ENCODE results near the gene TBPL1. TPM values are rescaled to one million over a fixed set of nuclear protein-coding genes. Genes with fewer than 3 reads are reported as not detected.

The TBPL1 gene
- total and polyA plus RNA-seq, 2 of the 13 experiments (the other 11 are each of a cell fraction or from before 2014, with no cell fraction given), result 25.3 to 39.3 TPM

GRCh38 chr6:133952815-133953633 lies at the start of gene TBPL1 (continued):
- TF ChIP-seq PAXIP1 (CRISPR knock-in tag; conservative IDR thresholded peaks at IDR 0.05), result peak; percentile 50; the same call in 1 of the 2 replicates
- peak; percentile 3; the same call in 1 of the 2 replicates for TF ChIP-seq ZNF7 (CRISPR knock-in tag; IDR thresholded peaks at IDR 0.05)
- TF ChIP-seq TGIF2 (CRISPR knock-in tag; IDR thresholded peaks at IDR 0.05), result peak; percentile 88; the same call in 1 of the 2 replicates
- TF ChIP-seq ZFP36L2 (CRISPR knock-in tag; IDR thresholded peaks at IDR 0.05), result no peak
- no peak for TF ChIP-seq HMGA1 (CRISPR knock-in tag; conservative IDR thresholded peaks at IDR 0.05)
- TF ChIP-seq SMAD1 (CRISPR knock-in tag; IDR thresholded peaks at IDR 0.05; ENCODE audit: borderline replicate concordance, low read depth), result no peak; the same call in 1 of the 2 replicates
- TF ChIP-seq ZNF430 (CRISPR knock-in tag; IDR thresholded peaks at IDR 0.05), result no peak
- TF ChIP-seq ZNF891 (CRISPR knock-in tag; IDR thresholded peaks at IDR 0.05), result no peak; the same call in 1 of the 2 replicates
- TF ChIP-seq ZNF761 (CRISPR knock-in tag; conservative IDR thresholded peaks at IDR 0.05), result no peak
- no peak for TF ChIP-seq PCBP2 (optimal IDR thresholded peaks at IDR 0.05; ENCODE audit: low read depth, low read length, poor library complexity, severe bottlenecking)
- TF ChIP-seq TRIM22 (IDR thresholded peaks at IDR 0.05), result no peak
- no peak; the same call in 1 of the 2 replicates for TF ChIP-seq ZNF12 (CRISPR knock-in tag; IDR thresholded peaks at IDR 0.05)
- TF ChIP-seq GLI4 (CRISPR knock-in tag; IDR thresholded peaks at IDR 0.05; ENCODE audit: borderline replicate concordance), result no peak; the same call in 1 of the 2 replicates
- TF ChIP-seq ZBTB10 (CRISPR knock-in tag; IDR thresholded peaks at IDR 0.05; ENCODE audit: borderline replicate concordance), result no peak
- TF ChIP-seq ZNF639 (CRISPR knock-in tag; conservative IDR thresholded peaks at IDR 0.05), result peak; percentile 88; the same call in 1 of the 2 replicates
- peak; percentile 98 for TF ChIP-seq KMT2A (CRISPR knock-in tag; IDR thresholded peaks at IDR 0.05)
- TF ChIP-seq SIX4 (CRISPR knock-in tag; IDR thresholded peaks at IDR 0.05), result peak; percentile 76
- peak; percentile 94 for TF ChIP-seq GABPA (IDR thresholded peaks at IDR 0.05; ENCODE audit: low read depth, low read length)
- TF ChIP-seq GABPA (CRISPR knock-in tag; IDR thresholded peaks at IDR 0.05; ENCODE audit: low read depth), result peak; percentile 98
